BJ (cell line): Measurements from ENCODE around the gene LPCAT1. TPM values are rescaled to one million over a fixed set of nuclear protein-coding genes. Genes with fewer than 3 reads are reported as not detected.

Source experiments
- CTCF ChIA-PET: fragments of 350-600 bp; formaldehyde crosslinking; extraction: SDS; loops from one replicate; lab custom pipeline; 2021; ENCODE audit warnings: antibody characterized with exemption, inconsistent platforms; lab: Yijun Ruan, JAX
- POLR2A ChIA-PET: fragments of 300-600 bp; sonication (Branson Sonifier 250); formaldehyde crosslinking; extraction: SDS; loops from one replicate; lab custom pipeline; 2021; ENCODE audit warnings: antibody characterized with exemption; lab: Charles Lee
- DNase-seq: peaks from one replicate; pipeline ENCODE4 v3.0.0-alpha.2; 2011; ENCODE audit warnings: low read depth
- H3K27me3 ChIP-seq: 2 replicates; pipeline ENCODE4 v1.6.0; 2011; ENCODE audit warnings: low read length; ENCODE audit not compliant: control insufficient read depth, insufficient read depth
- H3K36me3 ChIP-seq: 2 replicates; pipeline ENCODE4 v1.5.1; 2011; ENCODE audit warnings: low read length; ENCODE audit not compliant: control insufficient read depth, insufficient read depth
- H3K4me3 ChIP-seq: 2 replicates; pipeline ENCODE4 v1.5.1; 2011; ENCODE audit warnings: low read depth, mild to moderate bottlenecking, control low read depth, low read length
- CTCF ChIP-seq: IDR thresholded peaks from 2 replicates; pipeline ENCODE4 v1.5.1; 2011; ENCODE audit warnings: low read depth, mild to moderate bottlenecking, control low read depth, inconsistent platforms, low read length, moderate library complexity; ENCODE audit not compliant: insufficient read depth
- polyA plus RNA-seq: library from polyadenylated mRNA; depleted of rRNA; stranded (reverse); fragments of >200 nt; gene quantifications from 2 replicates; pipeline ENCODE4 v1.2.3, GENCODE V29; 2011

The LPCAT1 gene
- polyA plus RNA-seq, 1 experiment, result 14.3 TPM

GRCh38 chr5:1511048-1511447, 12.7 kb downstream of the LPCAT1 start:
- Histone ChIP-seq H3K4me3 (no peak overlapping the region), H3K27me3 (no peaks in the 10 kb centered on the region), H3K36me3 (peaks cover 22% of the 10 kb centered on the region)
- no peak for TF ChIP-seq CTCF
- CTCF ChIA-PET, result interaction anchor here (0.9 to 1.3 kb wide), 2 partner anchors 134 to 302 kb away, joined by 4 read pairs; no protein-coding TSS in a partner anchor
- POLR2A ChIA-PET, result no interaction called here
- no peak for DNase-seq

- ChIA-PET POLR2A (no interaction called here), CTCF (no interaction called here)
- no peak for DNase-seq
- TF ChIP-seq CTCF, result no peak
- H3K27me3 ChIP-seq, result no peaks in the 10 kb centered on the region
- peaks cover 22% of the 10 kb centered on the region for H3K36me3 ChIP-seq
- H3K4me3 ChIP-seq, result no peak overlapping the region
These were observed 13.1 kb downstream of the LPCAT1 start for GRCh38 chr5:1510631-1511030.

- ChIA-PET CTCF (no interaction called here), POLR2A (no interaction called here)
- H3K27me3 ChIP-seq, result no peaks in the 10 kb centered on the region
- TF ChIP-seq CTCF, result no peak
- no peak overlapping the region for H3K4me3 ChIP-seq
- H3K36me3 ChIP-seq, result peaks cover 22% of the 10 kb centered on the region
- no peak for DNase-seq
These were observed 13.6 kb downstream of the LPCAT1 start for GRCh38 chr5:1510151-1510561.

GRCh38 chr5:1509346-1510085, 14.2 kb downstream of the LPCAT1 start:
- POLR2A ChIA-PET, result no interaction called here
- no peak for DNase-seq
- CTCF ChIA-PET, result no interaction called here
- TF ChIP-seq CTCF, result no peak
- Histone ChIP-seq H3K36me3 (peaks cover 21% of the 10 kb centered on the region), H3K27me3 (no peaks in the 10 kb centered on the region), H3K4me3 (no peak overlapping the region)

- DNase-seq, result no peak
- CTCF ChIA-PET, result no interaction called here
- POLR2A ChIA-PET, result no interaction called here
- Histone ChIP-seq H3K36me3 (peaks cover 20% of the 10 kb centered on the region), H3K4me3 (no peak overlapping the region), H3K27me3 (no peaks in the 10 kb centered on the region)
- TF ChIP-seq CTCF, result no peak
These were observed 15.0 kb downstream of the LPCAT1 start for GRCh38 chr5:1508659-1509290.
